ENCODE data around the gene OS9.
A peak's percentile ranks its signal among the peaks of the same experiment; 100 is the strongest.

The OS9 gene

GRCh38 chr12:57754411-57755193 lies 60.7 kb downstream of the OS9 start, which contains the start of gene MARCHF9:
Gene MARCHF9, plus strand, starts transcription at chr12:57755103. Its CDS starts 426 bp downstream, at chr12:57755529.
- peak; percentile 85 for DNase-seq (ENCODE audit: low spot score)

GRCh38 chr12:57755194-57755453 lies 61.2 kb downstream of the OS9 start:
- DNase-seq (ENCODE audit: low spot score): no peak

GRCh38 chr12:57755454-57756372 lies 61.8 kb downstream of the OS9 start:
- DNase-seq (ENCODE audit: low spot score): peak; percentile 50

- DNase-seq (ENCODE audit: low spot score): peak; percentile 88
Observed at GRCh38 chr12:57756406-57757341, 62.7 kb downstream of the OS9 start.

GRCh38 chr12:57757771-57758170 lies 63.8 kb downstream of the OS9 start:
- no peak for DNase-seq (ENCODE audit: low spot score)

- DNase-seq (ENCODE audit: low spot score): no peak
Observed at GRCh38 chr12:57758552-57759359, 64.8 kb downstream of the OS9 start.

- peak; percentile 54 for DNase-seq (ENCODE audit: low spot score)
Observed at GRCh38 chr12:57759360-57759980, 65.5 kb downstream of the OS9 start.

GRCh38 chr12:57760347-57760982 lies 66.5 kb downstream of the OS9 start:
- no peak for DNase-seq (ENCODE audit: low spot score)

- no peak for DNase-seq (ENCODE audit: low spot score)
Observed at GRCh38 chr12:57761391-57761998, 67.6 kb downstream of the OS9 start.

- peak; percentile 53 for DNase-seq (ENCODE audit: low spot score)
Observed at GRCh38 chr12:57762463-57762862, 68.5 kb downstream of the OS9 start.

- no peak for DNase-seq (ENCODE audit: low spot score)
Observed at GRCh38 chr12:57763881-57764661, 70.1 kb downstream of the OS9 start.

GRCh38 chr12:57764662-57765002 lies 70.7 kb downstream of the OS9 start:
- DNase-seq (ENCODE audit: low spot score): no peak

- no peak for DNase-seq (ENCODE audit: low spot score)
Observed at GRCh38 chr12:57765003-57765697, 71.2 kb downstream of the OS9 start.

GRCh38 chr12:57765698-57766463 lies 71.9 kb downstream of the OS9 start:
- DNase-seq (ENCODE audit: low spot score): no peak

- DNase-seq (ENCODE audit: low spot score): peak; percentile 87
Observed at GRCh38 chr12:57766464-57767304, 72.8 kb downstream of the OS9 start, which contains the start of gene CYP27B1. Gene CYP27B1, minus strand, starts transcription at chr12:57767078. Its CDS starts 37 bp downstream, at chr12:57767041.

- no peak for DNase-seq (ENCODE audit: low spot score)
Observed at GRCh38 chr12:57767305-57767698, 73.4 kb downstream of the OS9 start.

GRCh38 chr12:57767876-57768275 lies 73.9 kb downstream of the OS9 start:
- no peak for DNase-seq (ENCODE audit: low spot score)
